ENCODE results near the gene HOXA3.

The HOXA3 gene

DNA sequence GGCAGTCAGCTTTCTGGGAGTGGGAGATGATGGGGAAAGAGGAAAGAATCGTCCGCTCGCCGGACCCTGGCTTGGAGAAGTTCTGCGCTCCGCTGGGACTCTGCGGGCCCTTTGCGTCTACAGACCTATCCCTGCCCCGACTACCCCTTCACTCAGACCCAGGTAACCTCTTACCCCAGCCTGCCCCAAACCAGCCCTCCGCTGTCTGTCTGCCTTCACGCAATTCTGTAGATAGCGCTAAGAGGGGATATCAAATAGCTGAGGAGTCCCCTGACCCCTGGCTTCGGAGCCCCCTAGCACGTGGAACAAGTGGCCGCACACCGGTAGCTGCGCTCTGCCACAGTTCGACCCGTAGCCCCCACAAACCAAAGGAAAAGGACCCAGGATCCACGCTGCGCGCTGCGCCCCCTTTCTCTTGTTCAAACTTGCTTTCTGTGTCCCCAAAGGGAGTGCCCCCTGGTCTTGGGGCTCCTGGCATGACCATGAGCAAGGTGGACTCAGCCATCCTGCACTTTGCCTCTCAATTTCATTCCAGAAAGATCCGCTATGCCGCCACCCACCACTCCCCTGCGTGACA is 28.8 kb downstream of the HOXA3 start:
- H3K36me3 ChIP-seq (ENCODE audit: control insufficient read depth in 4 of 4, insufficient read depth in 4 of 4, low read length in 3 of 4) = peaks cover 8 to 94% (median 66%) of the 10 kb centered on the region in 4 experiments
- CTCF ChIA-PET = no interaction called here
- WGBS (ENCODE audit: insufficient coverage) = 98% methylated on average over 15 of the region's 26 CpGs
- H3K27ac ChIP-seq (ENCODE audit: insufficient read depth in 1 of 2, low read depth in 1 of 2, low read length in 2 of 2, poor library complexity in 1 of 2, severe bottlenecking in 2 of 2) = no peak overlapping the region
- peaks cover 0 to 5% (median 0%) of the 10 kb centered on the region in 4 experiments for H3K4me1 ChIP-seq (ENCODE audit: control extremely low read depth in 1 of 4, control insufficient read depth in 4 of 4, insufficient read depth in 4 of 4, low read length in 3 of 4)
- H3K27me3 ChIP-seq (replicated peaks in 2 of 5; ENCODE audit: control insufficient read depth in 4 of 5, insufficient read depth in 5 of 5, low read length in 4 of 5) = no peaks in the 10 kb centered on the region
- no peaks in the 10 kb centered on the region for H3K9me3 ChIP-seq (ENCODE audit: control extremely low read depth in 1 of 5, control insufficient read depth in 4 of 5, insufficient read depth in 2 of 5, low read depth in 1 of 5, low read length in 4 of 5)
- POLR2A ChIA-PET = no interaction called here
- DNase-seq = no peak
- no peak overlapping the region for H3K4me3 ChIP-seq (ENCODE audit: control insufficient read depth in 1 of 7, extremely low read depth in 1 of 7, insufficient read depth in 4 of 7, low read depth in 2 of 7, low read length in 6 of 7)

DNA sequence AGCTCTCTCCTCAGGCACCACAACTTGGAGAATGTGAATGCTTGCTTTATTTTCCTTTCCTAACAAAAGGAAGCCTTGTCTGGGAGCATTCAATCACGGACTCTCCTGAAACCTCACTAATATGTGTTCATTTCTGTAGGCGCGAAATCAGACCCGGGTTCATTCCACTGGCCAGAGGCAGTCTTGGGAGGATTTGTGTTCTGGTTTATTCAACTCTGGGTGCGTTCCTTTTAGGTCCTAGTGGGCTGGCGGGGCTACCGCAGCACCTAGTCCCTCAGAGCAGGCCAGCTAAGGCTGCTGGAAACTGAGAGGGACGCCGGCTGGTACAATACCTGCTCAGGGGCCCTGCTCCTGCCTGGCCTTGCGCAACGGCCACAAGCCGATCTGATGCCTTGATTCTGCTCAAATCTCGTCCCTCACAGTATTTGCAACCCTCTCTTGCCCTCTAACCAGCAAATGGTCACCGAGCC is 29.3 kb downstream of the HOXA3 start:
- no peaks in the 10 kb centered on the region for H3K9me3 ChIP-seq (ENCODE audit: control extremely low read depth in 1 of 5, control insufficient read depth in 4 of 5, insufficient read depth in 2 of 5, low read depth in 1 of 5, low read length in 4 of 5)
- H3K27me3 ChIP-seq (replicated peaks in 2 of 5; ENCODE audit: control insufficient read depth in 4 of 5, insufficient read depth in 5 of 5, low read length in 4 of 5) = no peaks in the 10 kb centered on the region
- DNase-seq = no peak
- peaks cover 6 to 93% (median 67%) of the 10 kb centered on the region in 4 experiments for H3K36me3 ChIP-seq (ENCODE audit: control insufficient read depth in 4 of 4, insufficient read depth in 4 of 4, low read length in 3 of 4)
- WGBS (ENCODE audit: insufficient coverage) = 91% methylated on average over 14 of the region's 14 CpGs
- ChIA-PET CTCF (no interaction called here), POLR2A (interaction anchor here (0.6 kb wide), 1 partner anchor 11 kb away, joined by 4 read pairs; no protein-coding TSS in a partner anchor)
- H3K4me3 ChIP-seq (ENCODE audit: control insufficient read depth in 1 of 7, extremely low read depth in 1 of 7, insufficient read depth in 4 of 7, low read depth in 2 of 7, low read length in 6 of 7) = no peak overlapping the region
- no peak overlapping the region for H3K27ac ChIP-seq (ENCODE audit: insufficient read depth in 1 of 2, low read depth in 1 of 2, low read length in 2 of 2, poor library complexity in 1 of 2, severe bottlenecking in 2 of 2)
- peaks cover 0 to 5% (median 0%) of the 10 kb centered on the region in 4 experiments for H3K4me1 ChIP-seq (ENCODE audit: control extremely low read depth in 1 of 4, control insufficient read depth in 4 of 4, insufficient read depth in 4 of 4, low read length in 3 of 4)

DNA sequence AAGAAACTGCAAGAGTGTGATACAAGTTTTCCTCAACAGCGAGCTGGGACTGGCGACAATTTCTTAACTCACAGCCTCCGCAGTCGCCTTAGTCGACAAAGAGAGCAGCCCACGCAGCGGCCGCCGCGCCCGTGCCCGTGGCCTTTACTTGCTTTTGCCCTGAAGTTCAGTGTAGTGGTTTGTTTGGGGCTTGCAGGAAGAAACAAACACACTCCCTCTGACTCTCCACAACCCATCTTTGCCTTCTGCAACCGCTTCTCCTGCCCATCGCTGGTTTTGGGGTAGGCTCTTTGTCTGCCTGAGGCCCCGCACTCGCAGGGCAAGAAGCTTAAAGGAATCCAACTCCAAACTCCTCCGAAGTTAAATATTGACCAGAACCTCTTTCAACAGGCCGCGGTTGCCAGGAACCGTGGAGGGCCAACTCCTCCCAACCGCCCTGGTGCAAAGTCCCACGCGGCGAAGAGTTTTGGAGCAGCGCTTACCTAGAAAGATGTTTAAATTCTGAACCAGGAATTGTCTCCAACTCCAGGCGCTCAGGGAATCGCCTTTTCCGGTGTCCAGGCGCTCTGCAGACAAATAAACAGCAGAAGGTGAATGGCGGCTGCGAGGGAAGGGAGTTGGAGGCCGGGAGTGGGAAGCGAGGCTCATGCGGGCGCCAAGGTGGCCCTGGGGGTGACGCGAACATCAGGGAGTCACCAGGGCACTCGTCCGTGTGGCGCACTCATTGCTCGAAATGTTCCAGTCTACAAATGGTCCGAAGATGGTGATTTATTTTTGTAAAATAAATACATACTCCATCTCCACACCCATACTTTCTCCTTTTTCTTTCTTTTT is 30.1 kb downstream of the HOXA3 start:
- 95% methylated on average over 25 of the region's 42 CpGs for WGBS (ENCODE audit: insufficient coverage)
- peaks cover 6 to 95% (median 74%) of the 10 kb centered on the region in 4 experiments for H3K36me3 ChIP-seq (ENCODE audit: control insufficient read depth in 4 of 4, insufficient read depth in 4 of 4, low read length in 3 of 4)
- CTCF ChIA-PET = no interaction called here
- H3K9me3 ChIP-seq (ENCODE audit: control extremely low read depth in 1 of 5, control insufficient read depth in 4 of 5, insufficient read depth in 2 of 5, low read depth in 1 of 5, low read length in 4 of 5) = no peaks in the 10 kb centered on the region
- no peak for DNase-seq
- no peak overlapping the region for H3K4me3 ChIP-seq (ENCODE audit: control insufficient read depth in 1 of 7, extremely low read depth in 1 of 7, insufficient read depth in 4 of 7, low read depth in 2 of 7, low read length in 6 of 7)
- H3K4me1 ChIP-seq (ENCODE audit: control extremely low read depth in 1 of 4, control insufficient read depth in 4 of 4, insufficient read depth in 4 of 4, low read length in 3 of 4) = peaks cover 0 to 5% (median 0%) of the 10 kb centered on the region in 4 experiments
- POLR2A ChIA-PET = interaction anchor here (0.6 kb wide), 1 partner anchor 12 kb away, joined by 4 read pairs; no protein-coding TSS in a partner anchor
- no peak overlapping the region for H3K27ac ChIP-seq (ENCODE audit: insufficient read depth in 1 of 2, low read depth in 1 of 2, low read length in 2 of 2, poor library complexity in 1 of 2, severe bottlenecking in 2 of 2)
- H3K27me3 ChIP-seq (replicated peaks in 2 of 5; ENCODE audit: control insufficient read depth in 4 of 5, insufficient read depth in 5 of 5, low read length in 4 of 5) = no peaks in the 10 kb centered on the region

DNA sequence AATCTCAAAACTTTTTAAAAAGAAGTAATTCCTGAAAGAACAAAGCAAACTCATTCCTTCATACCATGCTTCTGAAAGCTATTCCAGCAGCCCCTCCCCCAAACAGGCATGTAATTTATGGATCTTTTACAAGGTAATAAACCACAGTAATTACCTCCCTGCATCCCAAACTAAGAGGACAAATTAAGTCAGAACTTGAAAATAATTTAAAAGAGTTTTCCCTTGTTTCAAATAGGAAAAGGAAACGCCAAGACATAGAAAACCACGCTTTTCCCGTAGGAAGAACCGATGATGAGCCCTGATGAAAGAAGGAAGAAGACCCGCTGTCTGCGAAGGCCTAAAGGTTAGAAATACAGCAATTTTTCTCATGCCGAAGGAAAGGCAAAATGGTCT is 30.7 kb downstream of the HOXA3 start:
- DNase-seq = no peak
- H3K4me3 ChIP-seq (ENCODE audit: control insufficient read depth in 1 of 7, extremely low read depth in 1 of 7, insufficient read depth in 4 of 7, low read depth in 2 of 7, low read length in 6 of 7) = no peak overlapping the region
- H3K27me3 ChIP-seq (replicated peaks in 2 of 5; ENCODE audit: control insufficient read depth in 4 of 5, insufficient read depth in 5 of 5, low read length in 4 of 5) = no peaks in the 10 kb centered on the region
- CTCF ChIA-PET = no interaction called here
- POLR2A ChIA-PET = no interaction called here
- peaks cover 0 to 5% (median 0%) of the 10 kb centered on the region in 4 experiments for H3K4me1 ChIP-seq (ENCODE audit: control extremely low read depth in 1 of 4, control insufficient read depth in 4 of 4, insufficient read depth in 4 of 4, low read length in 3 of 4)
- H3K9me3 ChIP-seq (ENCODE audit: control extremely low read depth in 1 of 5, control insufficient read depth in 4 of 5, insufficient read depth in 2 of 5, low read depth in 1 of 5, low read length in 4 of 5) = no peaks in the 10 kb centered on the region
- H3K27ac ChIP-seq (ENCODE audit: insufficient read depth in 1 of 2, low read depth in 1 of 2, low read length in 2 of 2, poor library complexity in 1 of 2, severe bottlenecking in 2 of 2) = no peak overlapping the region
- peaks cover 6 to 94% (median 75%) of the 10 kb centered on the region in 4 experiments for H3K36me3 ChIP-seq (ENCODE audit: control insufficient read depth in 4 of 4, insufficient read depth in 4 of 4, low read length in 3 of 4)
- WGBS (ENCODE audit: insufficient coverage) = 97% methylated on average over 7 of the region's 7 CpGs

DNA sequence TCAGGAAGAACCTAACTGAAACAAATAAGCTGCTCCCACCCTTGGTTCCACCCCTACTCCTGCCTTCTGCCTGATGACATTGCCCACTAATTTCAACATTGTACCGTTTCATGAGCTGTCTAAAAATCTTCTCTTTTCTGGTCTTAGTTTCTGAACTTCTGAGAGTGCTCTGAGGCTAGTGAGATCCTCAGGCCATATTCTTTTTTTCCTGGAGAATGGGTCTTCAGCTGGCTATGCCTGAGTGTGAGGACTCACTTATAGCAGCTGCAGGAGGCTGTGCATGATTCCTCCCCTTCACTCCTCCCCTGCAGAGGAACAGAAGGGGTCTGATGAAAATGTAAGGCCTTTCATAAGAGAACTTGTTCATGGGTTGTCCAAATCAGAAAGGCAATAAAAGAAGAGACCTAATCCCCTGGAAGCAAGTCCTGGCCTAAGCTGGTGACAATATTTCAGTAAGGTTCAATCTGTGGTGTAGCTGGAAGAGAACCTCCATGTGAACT is 32.9 kb downstream of the HOXA3 start:
- POLR2A ChIA-PET = no interaction called here
- Histone ChIP-seq H3K36me3 (ENCODE audit: control insufficient read depth in 4 of 4, insufficient read depth in 4 of 4, low read length in 3 of 4) (peaks cover 10 to 91% (median 70%) of the 10 kb centered on the region in 4 experiments), H3K9me3 (ENCODE audit: control extremely low read depth in 1 of 5, control insufficient read depth in 4 of 5, insufficient read depth in 2 of 5, low read depth in 1 of 5, low read length in 4 of 5) (no peaks in the 10 kb centered on the region), H3K4me3 (ENCODE audit: control insufficient read depth in 1 of 7, extremely low read depth in 1 of 7, insufficient read depth in 4 of 7, low read depth in 2 of 7, low read length in 6 of 7) (no peak overlapping the region), H3K27ac (ENCODE audit: insufficient read depth in 1 of 2, low read depth in 1 of 2, low read length in 2 of 2, poor library complexity in 1 of 2, severe bottlenecking in 2 of 2) (peak overlapping the region in 1 of 2 experiments; percentile 19), H3K27me3 (replicated peaks in 2 of 5; ENCODE audit: control insufficient read depth in 4 of 5, insufficient read depth in 5 of 5, low read length in 4 of 5) (no peaks in the 10 kb centered on the region), H3K4me1 (ENCODE audit: control extremely low read depth in 1 of 4, control insufficient read depth in 4 of 4, insufficient read depth in 4 of 4, low read length in 3 of 4) (peaks cover 0 to 5% (median 0%) of the 10 kb centered on the region in 4 experiments)
- CTCF ChIA-PET = interaction anchor here (1.1 to 3.3 kb wide), 5 partner anchors 9 to 29 kb away, joined by 3 to 10 read pairs (median 4); partner anchors contain the start of genes HOXA4 and HOXA6
- WGBS (ENCODE audit: insufficient coverage) = 80% methylated on average over 1 of the region's 1 CpG
- no peak for DNase-seq

DNA sequence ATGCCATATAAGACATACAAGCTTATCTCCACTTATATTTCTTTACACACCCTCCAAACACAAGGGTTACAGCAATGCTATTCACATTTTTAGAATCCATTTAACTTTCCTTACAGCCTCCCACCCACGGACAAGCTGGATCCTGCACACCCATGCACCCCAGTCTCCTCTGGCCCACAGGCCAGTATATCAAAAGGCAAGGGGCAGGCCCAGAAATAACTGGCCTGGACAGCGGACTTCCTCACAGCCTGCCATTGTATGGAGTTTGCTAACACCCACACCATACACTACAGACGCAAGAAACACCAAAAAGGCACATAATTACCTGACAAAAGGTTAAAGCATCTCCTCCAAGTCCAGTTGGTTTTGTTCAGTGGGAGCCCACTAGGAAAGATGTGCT is 33.8 kb downstream of the HOXA3 start:
- CTCF ChIA-PET = interaction anchor here (0.7 to 3.3 kb wide), 3 partner anchors 13 to 30 kb away, joined by 3 to 10 read pairs (median 3); partner anchors contain the start of genes HOXA4 and HOXA6
- DNase-seq = no peak
- H3K4me1 ChIP-seq (ENCODE audit: control extremely low read depth in 1 of 4, control insufficient read depth in 4 of 4, insufficient read depth in 4 of 4, low read length in 3 of 4) = peaks cover 0 to 5% (median 0%) of the 10 kb centered on the region in 4 experiments
- no peaks in the 10 kb centered on the region for H3K27me3 ChIP-seq (replicated peaks in 2 of 5; ENCODE audit: control insufficient read depth in 4 of 5, insufficient read depth in 5 of 5, low read length in 4 of 5)
- WGBS (ENCODE audit: insufficient coverage) = 93% methylated on average over 1 of the region's 3 CpGs
- POLR2A ChIA-PET = interaction anchor here (0.6 kb wide), 1 partner anchor 254 kb away, joined by 3 read pairs; no protein-coding TSS in a partner anchor
- H3K4me3 ChIP-seq (ENCODE audit: control insufficient read depth in 1 of 7, extremely low read depth in 1 of 7, insufficient read depth in 4 of 7, low read depth in 2 of 7, low read length in 6 of 7) = no peak overlapping the region
- H3K36me3 ChIP-seq (ENCODE audit: control insufficient read depth in 4 of 4, insufficient read depth in 4 of 4, low read length in 3 of 4) = peaks cover 10 to 84% (median 65%) of the 10 kb centered on the region in 4 experiments
- H3K9me3 ChIP-seq (ENCODE audit: control extremely low read depth in 1 of 5, control insufficient read depth in 4 of 5, insufficient read depth in 2 of 5, low read depth in 1 of 5, low read length in 4 of 5) = no peaks in the 10 kb centered on the region
- H3K27ac ChIP-seq (ENCODE audit: insufficient read depth in 1 of 2, low read depth in 1 of 2, low read length in 2 of 2, poor library complexity in 1 of 2, severe bottlenecking in 2 of 2) = no peak overlapping the region

All from common myeloid progenitor, CD34-positive (primary cell).